GM19324 (cell line): Measurements from ENCODE around the gene CIAO1.
"Not testable (repeated sequence)": the region's sequence is repeated elsewhere in the genome, so short reads cannot be mapped to it uniquely, and the experiment has no call there.

Experiments
- ATAC-seq: cut with Tn5 transposase; IDR thresholded peaks from one replicate; pipeline ENCODE4 v1.9.1; 2021; ENCODE audit warnings: mild to moderate bottlenecking, moderate library complexity; ENCODE audit not compliant: unreplicated experiment, low FRiP score

The CIAO1 gene

DNA sequence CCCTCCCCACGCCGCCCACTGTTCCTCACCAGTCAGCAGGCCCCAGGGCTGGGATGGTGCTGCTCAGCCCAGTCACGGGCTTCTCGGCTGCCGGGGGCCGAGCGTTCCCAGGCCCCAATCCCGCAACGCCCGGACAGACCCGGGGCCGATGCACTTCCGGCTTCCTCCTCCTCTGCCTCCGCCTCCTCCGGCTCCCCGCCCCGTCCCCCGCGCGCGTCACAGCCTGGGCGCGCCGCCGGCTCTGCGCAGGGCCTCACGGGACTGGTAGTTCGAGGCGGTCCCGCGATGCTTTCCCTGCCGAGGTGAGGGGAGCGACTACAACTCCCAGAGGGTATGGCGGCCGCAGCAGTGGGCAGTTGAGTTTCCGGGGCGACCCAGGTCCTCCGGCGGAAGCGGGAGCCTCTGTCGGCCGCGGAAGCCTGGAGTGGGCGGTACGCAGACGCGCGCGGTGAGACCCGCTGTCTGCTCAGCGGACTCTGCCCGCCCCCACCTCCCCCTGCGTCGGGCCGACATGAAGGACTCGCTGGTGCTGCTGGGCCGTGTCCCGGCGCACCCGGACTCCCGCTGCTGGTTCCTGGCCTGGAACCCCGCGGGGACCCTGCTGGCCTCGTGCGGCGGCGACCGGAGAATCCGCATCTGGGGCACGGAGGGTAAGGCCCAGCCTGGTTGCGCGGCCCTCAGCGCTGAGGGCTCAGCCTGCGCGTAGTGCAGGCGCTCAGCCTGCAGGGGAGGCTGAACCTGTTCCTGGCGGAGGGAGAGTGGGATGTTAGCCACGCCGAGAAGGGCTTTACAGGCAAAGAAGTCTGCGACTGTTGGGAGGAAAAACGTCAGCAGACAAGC, at the start of gene CIAO1, which contains the start of gene TMEM127:
Gene CIAO1, plus strand, starts transcription at position 386 of the 840 bp plus-strand sequence. Its CDS starts 126 bp downstream, at position 512.
Gene TMEM127, minus strand, starts transcription at position 158 of the 840 bp plus-strand sequence. CDS start 616 bp downstream, outside the sequence.
- ATAC-seq = peak; percentile 95

DNA sequence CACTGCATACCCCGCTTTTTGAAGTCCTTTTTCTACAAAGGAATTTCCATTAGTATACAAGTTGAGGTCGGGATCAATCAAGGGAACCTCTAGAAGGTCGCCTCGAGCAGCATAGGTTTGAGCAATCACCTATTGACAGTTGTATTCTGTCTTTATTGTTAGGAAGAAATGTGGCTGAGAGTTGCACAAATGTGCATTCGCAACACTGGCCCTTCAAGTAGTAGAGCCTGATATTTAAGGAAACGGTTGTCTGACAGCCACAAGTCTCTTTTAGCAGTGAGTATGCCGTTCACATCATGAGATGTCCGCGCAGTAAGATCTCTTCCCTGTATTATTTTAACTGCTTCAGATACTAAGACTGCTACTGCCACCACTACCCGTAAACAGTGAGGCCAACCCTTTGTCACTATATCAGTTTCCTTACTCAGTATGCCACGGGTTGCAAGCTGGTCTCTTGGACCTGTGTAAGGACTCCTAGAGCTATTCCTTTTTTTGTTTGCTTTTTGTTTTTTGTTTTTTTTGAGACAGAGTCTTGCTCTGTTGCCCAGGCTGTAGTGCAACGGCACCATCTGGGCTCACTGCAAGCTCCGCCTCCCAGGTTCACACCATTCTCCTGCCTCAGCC, 47.4 kb upstream of the CIAO1 start:
- ATAC-seq = no peak

DNA sequence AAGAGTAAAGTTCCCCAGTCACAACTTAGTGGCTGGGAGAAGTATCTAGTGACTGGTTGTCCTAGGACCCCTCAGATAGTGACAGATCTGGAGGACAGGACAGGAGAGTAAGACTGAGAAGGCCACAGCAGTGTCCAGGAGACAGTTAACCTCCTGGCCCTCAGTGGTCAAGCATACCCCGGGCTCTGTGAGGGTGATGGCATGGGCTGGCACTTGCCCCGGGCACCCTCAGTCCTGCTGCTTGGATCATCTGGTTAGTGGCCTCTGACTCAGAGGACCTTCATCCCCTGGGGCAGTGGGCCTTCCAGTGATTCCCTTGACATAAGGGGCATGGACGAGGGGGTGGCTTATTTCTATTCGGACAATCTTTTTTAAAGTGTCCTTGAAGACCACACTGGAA, 46.1 kb upstream of the CIAO1 start:
- ATAC-seq = not testable (repeated sequence)

DNA sequence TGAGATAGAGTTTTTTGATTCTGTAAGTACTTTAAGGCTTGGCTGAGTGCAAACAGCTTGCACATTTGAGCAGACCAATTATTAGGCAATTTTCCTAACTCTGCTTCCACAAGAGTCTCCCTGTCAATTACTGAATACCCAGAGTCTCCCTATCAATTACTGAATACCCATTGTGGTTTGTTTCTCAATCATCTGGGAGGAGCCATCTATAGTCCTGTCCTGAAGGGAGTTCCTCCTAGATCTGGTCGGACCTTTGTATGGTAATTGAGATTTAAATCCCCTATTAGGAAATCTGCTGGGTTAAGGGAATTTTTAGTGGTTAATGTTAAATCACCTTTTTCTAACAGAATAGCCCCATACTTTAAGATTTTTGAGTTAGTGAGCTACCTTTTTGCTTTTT, 44.9 kb upstream of the CIAO1 start:
- ATAC-seq = not testable (repeated sequence)

DNA sequence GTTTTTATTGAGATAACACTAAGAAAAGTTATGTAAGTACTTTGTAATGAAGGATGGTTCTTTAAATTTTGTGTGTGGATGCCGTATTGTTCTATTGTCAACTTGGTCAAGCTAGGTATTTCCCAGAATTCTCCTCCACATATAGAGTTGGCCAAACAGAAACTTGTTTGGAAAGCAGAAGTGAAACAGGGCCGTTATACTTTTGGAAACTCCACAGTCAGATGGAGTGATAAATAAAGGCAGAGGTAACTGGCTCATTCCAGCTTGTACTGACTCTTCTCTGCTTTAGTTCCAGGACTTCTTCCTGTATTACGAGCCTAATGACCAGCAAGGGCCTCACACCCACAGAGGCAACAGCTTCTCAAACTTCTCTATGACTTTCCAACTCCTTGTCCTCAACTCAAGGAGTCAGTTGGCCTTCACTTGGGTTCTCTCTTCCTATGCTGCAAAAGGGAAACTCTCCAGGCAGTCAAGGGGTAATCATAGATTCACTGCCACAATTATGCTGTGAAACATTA, 41.0 kb upstream of the CIAO1 start:
- ATAC-seq = peak; percentile 56

DNA sequence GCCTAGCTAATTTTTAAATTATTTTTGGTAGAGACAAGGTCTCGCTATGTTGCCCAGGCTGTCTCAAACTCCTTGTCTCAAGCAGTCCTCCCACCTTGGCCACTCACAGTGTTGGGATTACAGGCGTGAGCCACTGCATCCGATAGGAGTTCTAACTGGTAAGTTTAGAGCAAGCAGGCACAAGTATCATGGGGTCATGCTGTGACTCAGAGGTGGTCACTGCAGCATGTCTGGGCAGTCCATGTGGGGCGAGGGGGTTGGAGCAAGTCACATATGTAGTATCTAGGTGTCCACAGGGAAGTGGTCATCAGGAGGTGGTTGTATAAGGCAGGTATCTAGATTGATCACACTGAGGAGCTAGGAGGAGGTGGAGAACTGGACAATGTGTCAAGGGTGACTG, 34.7 kb upstream of the CIAO1 start:
- ATAC-seq = no peak

DNA sequence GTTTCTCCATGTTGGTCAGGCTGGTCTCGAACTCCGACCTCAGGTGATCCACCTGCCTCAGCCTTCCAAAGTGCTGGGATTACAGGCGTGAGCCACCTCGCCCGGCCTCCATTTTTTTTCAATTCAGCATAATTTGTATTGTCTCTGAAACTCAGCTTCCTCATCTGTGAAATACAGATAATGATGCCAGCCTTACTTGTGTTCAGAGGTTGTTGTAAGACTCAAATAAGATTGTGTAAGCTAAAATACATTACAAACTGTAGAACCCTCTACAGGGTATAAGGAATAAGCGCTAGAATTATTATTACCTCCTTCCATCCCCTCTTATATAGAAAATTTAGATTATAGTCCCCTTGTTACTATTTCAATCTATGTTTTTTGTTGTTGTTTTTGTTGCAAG, 32.6 kb upstream of the CIAO1 start:
- ATAC-seq = no peak

DNA sequence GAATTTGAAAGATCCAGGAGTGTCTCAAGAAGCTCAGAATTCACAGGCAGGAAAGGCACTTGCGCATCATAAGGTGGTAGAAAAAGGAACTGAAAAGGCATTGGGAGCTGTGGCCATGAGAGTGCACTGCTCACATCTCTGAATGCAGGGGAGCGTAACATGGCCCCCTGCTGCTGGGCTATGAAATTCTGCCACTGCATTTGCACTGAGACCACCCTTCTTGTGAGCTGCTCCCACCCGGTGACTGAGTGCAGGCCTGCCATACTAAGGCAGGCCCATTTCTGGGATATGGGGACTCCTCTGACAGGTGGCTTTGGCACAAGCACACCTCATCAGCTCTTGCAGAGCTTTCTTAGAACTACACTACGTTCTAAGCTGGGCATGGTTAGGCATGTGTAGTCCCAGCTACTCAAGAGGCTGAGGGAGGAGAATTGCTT, 32.1 kb upstream of the CIAO1 start:
- peak; percentile 89 for ATAC-seq

DNA sequence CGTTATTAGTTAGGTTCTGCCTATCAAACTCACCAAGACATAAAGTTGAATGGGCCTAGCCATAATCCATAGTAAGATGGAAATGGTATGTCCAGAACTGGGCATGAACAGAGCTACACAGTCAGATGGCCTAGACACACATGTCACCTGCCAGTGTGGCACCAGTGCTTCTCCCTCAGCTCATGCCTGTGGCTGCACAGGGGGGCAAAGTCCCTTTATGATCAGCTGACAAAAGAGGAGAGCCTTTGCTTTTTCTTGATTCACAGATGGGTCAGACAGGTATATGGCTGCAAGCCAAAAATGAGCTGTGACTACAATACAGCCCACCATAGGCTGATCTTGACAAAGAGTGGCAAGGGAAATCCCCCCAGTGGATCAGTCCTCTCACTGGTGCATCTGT, 29.1 kb upstream of the CIAO1 start:
- ATAC-seq = no peak

DNA sequence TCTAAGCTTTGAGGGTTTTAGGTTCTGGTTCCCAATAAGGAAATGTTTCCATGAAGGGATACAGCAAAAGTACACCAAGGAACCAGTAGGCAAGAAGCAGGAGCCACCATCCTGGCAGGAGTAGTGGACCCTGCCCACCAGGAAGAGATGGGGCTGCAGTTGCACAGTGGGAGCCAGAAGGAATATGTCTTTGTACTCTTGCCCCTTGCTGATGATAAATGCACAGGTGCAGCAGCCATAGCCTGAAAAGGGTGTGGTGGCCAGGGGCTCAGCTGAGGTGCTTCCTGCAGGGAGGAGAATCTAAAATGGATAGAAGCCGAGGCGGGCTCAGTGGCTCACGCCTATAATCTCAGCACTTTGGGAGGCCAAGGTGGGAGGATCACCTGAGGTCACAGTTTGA, 27.8 kb upstream of the CIAO1 start:
- no peak for ATAC-seq

DNA sequence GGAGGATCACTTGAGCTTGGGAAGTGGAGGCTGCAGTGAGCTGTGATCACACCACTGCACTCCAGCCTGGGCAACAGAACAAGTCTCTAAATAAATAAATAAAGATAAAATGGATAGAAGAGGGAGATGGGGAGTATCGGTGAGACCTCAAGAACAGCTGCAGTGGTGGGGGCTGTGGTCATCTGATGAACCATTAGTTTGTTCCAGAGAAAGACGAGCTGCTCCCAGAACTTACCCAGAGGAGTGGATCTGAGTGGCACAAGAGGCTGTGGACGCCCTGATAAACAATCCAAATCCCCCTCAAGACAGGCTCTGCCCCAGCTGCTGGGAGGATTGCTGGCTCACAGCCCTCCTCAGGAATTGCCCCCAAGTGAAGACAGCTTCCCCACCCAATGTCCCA, 26.9 kb upstream of the CIAO1 start:
- ATAC-seq = no peak

DNA sequence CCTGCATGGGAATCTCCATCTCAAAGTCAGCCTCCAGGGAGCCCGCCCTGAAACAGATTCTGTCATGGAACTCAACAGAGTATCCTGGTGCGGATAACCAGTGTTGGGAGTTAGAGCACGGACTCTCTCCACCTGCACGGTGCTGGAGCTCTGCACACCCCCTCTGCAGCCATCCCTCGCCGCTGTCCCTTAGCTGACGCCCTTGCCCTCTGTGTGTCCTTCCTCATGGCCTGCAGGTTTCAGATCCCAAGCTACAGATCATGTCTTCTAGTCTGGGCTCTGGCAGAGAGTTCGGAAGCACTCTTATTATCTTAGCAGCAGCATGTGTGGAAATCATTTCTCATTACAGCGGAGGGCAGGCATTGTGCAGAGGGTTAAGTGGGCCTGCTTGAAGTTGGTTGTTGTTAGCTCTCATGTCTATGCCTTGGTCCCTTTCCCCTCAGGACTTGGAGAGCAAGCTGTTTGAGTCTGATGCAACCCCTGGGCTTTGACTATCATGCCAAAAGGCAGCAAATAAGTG, 26.2 kb upstream of the CIAO1 start:
- no peak for ATAC-seq

DNA sequence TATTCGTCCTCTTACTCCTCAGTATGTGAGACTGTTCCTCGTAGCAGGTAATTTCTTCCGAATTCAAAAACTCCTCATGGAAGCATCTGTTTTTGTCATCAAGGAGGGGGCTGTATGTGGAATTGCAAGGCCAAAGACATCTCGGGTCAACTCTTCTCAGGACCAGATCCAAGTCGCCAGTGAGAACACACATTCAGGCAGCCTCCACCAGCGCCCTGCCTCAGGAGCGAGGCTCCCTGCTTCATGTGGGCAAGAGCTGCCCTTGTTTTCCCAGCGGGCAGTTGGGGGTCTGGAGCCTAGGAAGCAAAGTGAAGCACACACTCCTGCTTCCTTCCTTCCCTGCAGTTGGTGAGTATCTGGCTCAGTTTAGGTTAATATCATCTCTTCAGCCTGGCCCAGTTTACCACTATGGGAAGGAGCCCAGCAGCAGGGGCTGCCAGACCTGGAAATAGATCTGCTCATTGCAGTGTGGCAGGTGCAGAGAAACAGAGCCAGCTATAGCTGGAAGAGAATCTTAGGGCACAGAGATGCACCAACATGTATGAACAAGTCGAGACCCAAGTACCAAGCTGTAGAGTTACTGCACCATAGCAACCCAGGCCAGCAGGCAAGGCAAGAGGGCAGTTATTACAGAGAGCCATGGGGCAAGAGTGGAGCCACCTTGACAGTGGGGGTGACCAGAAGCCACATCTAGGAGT, 25.5 kb upstream of the CIAO1 start:
- ATAC-seq = no peak

DNA sequence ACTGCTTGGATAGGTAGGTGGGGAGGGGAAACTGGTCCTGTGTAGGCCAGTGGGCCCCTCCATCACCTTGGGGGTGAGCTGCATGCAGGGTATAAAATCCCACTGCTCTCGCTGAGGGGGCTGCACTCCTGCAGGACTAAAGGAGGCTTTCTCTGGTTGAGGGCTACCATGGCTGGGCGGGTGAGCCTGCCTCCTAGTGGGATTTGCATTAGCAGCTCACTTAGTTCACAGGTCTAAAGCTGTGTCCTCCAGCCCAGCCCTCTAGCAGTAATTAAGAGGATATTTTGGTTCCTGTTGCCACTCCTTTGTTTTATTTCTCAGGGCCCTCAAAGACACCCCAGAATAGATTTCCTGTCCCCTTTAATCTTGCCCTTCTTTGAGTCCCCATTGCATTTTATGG, 24.8 kb upstream of the CIAO1 start:
- ATAC-seq = no peak

DNA sequence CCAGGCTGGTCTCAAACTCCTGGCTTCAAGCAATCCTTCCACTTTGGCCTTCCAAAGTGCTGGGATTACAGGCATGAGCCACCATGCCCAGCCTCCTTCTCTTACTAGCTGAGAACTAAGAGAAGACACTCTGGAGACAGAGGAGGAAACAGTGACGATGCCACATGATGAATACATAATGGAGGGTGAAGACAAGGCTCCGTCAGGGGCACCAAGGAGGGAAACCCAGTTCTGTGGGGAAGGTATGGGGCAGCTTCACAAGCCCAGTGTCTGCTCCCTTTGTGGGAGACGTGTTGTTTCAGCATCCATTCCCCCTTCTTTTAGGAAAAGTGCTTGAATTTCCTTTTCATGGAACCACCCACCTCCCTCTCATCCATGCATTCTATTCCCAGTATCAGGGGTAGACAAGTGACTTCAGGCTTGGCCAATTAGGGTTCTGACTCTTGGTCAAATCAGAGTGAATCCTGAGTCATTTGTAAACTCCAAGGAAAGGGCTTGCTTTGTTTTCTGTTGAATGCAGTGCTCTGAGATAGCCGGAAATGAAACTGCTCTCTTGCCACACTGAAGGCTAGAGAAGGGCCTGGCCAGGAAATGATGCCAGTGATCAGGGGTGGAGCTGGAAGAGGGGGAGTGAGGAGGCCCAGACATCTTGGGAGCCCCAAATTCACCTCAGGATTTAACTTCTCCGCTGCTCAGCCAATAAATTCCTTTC, 24.0 kb upstream of the CIAO1 start:
- peak; percentile 57 for ATAC-seq

DNA sequence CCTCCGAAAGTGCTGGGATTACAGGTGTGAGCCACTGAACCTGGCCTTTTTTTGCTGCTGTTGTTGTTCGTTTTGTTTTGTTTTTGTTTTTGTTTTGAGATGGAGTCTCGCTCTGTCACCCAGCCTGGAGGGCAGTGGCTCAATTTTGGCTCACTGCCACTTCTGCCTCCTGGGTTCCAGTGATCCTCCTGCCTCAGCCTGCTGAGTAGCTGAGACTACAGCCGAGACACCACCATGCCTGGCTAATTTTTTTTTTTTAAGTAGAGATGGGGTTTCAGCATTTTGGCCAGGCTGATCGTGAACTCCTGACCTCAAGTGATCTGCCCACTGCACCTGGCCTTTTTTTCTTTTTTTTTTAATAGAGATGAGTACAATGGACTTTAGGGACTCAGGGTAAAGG, 22.2 kb upstream of the CIAO1 start:
- no peak for ATAC-seq

DNA sequence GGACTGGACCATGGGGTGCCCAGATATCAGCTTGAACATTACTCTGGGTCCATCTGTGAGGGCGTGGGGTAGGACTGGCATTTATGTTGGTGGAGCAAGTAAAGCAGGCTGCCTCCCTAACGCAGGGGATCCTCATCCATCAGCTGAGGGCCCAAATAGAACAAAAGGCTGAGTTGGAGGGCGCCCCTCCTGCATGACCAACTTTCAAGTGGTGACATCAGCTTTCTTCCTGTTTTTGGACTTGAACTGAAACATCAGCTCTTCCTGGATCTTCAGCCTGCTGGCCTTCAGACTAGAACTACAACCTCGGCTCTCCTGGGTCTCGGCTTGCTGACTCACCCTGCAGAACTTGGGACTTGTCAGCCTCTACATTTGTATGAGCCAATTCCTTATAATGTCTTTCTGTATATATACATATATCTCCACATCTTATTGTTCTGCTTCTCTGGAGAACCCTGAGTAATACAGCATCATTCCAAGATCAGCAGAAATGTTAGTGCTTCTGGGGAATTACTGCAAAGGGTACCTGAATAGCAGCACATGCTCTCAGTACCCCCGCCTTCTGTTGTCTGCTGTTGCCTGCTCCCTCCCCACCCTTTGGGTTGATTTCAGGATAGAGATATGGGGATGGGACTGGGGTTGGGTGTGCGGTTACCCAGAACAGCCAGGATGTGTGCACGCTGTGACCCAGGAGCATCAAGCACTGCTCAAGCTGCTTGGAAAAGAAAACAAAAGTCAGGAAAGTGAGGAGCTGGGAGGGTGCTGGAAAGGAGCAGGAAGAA, 20.2 kb upstream of the CIAO1 start:
- ATAC-seq = no peak

DNA sequence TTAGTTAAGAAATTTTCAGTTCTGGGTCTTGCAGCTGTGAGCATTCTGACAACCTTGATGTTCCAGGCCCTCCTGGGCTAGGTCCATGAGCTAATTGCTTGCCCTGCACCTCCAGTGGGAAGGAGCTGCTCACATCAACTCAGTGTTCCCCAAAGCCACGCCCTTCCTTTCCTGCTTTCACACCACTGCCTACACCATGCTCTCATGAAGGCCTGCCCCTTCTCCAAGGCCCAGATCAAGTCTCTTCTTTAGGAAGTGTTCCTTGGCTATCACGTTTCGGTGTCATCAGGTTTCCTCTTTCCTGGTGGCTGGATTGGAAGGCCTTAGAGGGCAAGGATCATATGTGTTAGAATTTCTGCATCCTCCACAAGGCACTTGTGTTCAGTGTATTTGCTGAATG, 19.0 kb upstream of the CIAO1 start:
- no peak for ATAC-seq

DNA sequence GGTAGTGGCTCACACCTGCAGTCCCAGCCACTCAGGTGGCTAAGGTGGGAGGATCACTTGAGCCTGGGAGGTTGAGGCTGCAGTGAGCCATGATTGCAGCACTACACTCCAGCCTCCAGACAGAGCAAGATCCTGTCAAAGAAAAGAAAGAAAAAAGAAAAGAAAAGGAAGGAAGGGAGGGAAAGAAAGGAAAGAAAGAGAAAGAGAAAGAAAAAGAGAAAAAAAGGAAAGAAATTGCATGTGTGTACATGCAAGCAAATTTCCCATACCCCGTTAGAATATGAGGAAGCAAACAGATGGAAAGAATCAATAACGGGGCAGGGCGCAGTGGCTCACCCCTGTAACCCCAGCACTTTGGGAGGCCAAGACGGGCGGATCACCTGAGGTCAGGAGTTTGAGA, 18.1 kb upstream of the CIAO1 start:
- ATAC-seq = no peak
